DOHH2 (cell line): Measurements from ENCODE around the gene WDR48.

Source experiments
- EZH2phosphoT487 ChIP-seq: fragments of 200-600 bp; sonication (generic); IDR thresholded peaks from 2 replicates; pipeline ENCODE4 v1.6.1; 2017; ENCODE audit warnings: borderline replicate concordance, mild to moderate bottlenecking, antibody characterized with exemption, low read length, moderate library complexity, mixed read lengths
- TF ChIP-seq, protein P1 (sequence below): fragments of 200-600 bp; sonication (generic); IDR thresholded peaks from one replicate; pipeline ENCODE4 v1.5.1; 2014; ENCODE audit warnings: antibody characterized with exemption, mild to moderate bottlenecking, low read depth, low read length; ENCODE audit not compliant: poor library complexity, severe bottlenecking

DNA sequence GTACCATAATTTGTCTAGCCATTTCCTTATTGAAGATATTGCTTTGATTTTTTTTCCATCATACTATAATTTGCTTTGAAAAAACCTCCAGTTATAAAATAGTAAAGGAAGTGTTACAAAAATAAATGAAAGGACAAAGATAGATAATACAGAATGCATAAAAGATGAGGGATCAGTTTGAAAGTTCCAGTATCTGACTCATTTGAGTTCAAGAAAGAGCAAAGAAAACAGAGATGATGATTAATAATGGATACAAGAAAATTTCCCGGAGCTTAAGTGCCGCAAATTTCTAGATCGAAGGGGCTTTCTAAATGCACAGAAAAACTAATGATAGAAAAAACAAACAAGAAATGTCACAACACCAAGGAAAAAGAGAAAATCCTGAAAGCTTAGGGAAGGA lies 4.3 kb downstream of the WDR48 start:
- TF ChIP-seq, protein P1, sequence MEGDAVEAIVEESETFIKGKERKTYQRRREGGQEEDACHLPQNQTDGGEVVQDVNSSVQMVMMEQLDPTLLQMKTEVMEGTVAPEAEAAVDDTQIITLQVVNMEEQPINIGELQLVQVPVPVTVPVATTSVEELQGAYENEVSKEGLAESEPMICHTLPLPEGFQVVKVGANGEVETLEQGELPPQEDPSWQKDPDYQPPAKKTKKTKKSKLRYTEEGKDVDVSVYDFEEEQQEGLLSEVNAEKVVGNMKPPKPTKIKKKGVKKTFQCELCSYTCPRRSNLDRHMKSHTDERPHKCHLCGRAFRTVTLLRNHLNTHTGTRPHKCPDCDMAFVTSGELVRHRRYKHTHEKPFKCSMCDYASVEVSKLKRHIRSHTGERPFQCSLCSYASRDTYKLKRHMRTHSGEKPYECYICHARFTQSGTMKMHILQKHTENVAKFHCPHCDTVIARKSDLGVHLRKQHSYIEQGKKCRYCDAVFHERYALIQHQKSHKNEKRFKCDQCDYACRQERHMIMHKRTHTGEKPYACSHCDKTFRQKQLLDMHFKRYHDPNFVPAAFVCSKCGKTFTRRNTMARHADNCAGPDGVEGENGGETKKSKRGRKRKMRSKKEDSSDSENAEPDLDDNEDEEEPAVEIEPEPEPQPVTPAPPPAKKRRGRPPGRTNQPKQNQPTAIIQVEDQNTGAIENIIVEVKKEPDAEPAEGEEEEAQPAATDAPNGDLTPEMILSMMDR = no peak
- no peak for TF ChIP-seq EZH2phosphoT487
